GM19043 (cell line): ENCODE data around the gene EMSY.

ENCODE experiments used
- ATAC-seq: cut with Tn5 transposase; IDR thresholded peaks from one replicate; pipeline ENCODE4 v1.9.1; 2021; ENCODE audit warnings: low read depth; ENCODE audit not compliant: unreplicated experiment

The EMSY gene

GRCh38 chr11:76455931-76456330 is 11.1 kb downstream of the EMSY start:
- ATAC-seq = no peak

- ATAC-seq = no peak
Measured at GRCh38 chr11:76456571-76456970, 11.8 kb downstream of the EMSY start.

DNA sequence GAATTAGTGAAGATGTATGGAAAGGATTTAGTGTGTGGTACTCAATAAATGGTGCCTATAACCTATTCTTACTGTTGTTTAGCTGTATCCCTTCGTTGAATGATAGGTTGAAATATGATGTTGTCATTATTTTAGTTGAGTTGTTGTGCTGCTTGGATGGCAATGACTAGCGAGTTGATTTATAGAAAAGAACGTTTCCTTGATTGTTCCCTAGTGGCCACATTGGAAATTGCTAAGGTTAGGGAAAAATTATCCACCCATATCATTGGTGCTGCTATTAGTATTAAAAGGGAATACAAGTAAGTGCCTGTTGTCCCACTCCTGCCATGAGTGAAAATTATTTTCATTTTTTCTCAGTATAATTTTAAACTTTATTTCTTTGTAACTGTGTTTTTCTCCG is 14.5 kb downstream of the EMSY start:
- no peak for ATAC-seq

GRCh38 chr11:76459846-76460245 is 15.0 kb downstream of the EMSY start:
- no peak for ATAC-seq

DNA sequence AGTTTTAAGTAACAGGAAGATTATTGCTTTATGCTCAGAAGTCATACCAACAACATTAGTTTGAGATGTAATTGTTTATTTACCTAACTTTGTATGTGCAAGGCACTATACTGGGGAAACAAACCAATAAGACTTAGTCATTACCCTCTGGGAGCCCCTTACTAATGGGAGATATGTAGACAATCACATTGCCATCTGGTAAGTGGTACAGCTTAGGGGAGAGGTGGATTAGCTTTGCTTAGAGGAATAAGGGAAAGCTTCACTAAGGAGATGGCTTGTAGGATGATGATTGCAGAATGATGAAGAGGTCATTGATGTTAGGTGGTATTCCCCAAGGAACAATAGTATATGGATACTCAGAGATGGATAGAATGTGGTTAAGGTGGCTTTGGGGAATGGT is 17.5 kb downstream of the EMSY start:
- no peak for ATAC-seq

DNA sequence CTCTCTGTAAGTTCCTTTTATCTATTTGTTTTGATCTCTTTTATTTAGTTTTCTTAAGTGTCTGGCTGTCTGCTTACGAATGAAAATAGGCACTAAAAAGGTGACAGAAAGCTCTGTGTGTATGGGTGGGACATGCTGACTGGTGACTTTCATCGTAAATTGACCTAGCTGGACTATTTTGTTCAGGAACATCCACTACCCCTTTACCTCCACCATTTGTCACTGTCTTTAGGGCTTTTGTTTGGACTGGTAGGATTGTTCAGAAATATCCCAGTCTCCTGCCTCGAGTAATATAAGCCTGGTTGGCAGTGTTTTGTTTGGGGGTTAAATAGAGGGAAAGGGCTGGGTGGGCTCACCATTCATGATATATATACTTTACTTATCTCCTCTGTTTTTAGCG is 20.9 kb downstream of the EMSY start:
- ATAC-seq = no peak

- no peak for ATAC-seq
Measured at GRCh38 chr11:76466666-76467065, 21.8 kb downstream of the EMSY start.

DNA sequence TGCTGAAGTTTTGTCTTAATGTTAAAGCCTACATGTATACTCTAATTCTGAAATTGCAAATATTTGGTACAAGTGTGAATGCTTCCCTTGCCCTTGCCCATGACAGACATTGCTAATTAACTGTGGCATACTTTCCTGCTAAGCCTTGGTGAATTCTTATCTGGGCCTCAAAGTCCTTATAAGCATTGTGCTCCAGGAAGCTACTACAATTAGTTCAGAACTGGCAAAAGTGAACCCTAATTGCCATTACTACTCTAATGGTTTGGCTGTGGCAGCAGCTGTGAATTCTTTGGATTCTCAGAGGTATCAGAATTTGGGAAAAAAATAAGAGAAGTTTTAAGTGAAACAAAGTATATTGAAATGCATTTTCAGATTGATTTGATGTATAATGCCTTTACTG is 24.3 kb downstream of the EMSY start:
- no peak for ATAC-seq

GRCh38 chr11:76471382-76471781 is 26.6 kb downstream of the EMSY start:
- ATAC-seq = no peak

GRCh38 chr11:76480241-76480640 is 35.4 kb downstream of the EMSY start:
- ATAC-seq = no peak

GRCh38 chr11:76491644-76492043 is 46.8 kb downstream of the EMSY start:
- no peak for ATAC-seq

DNA sequence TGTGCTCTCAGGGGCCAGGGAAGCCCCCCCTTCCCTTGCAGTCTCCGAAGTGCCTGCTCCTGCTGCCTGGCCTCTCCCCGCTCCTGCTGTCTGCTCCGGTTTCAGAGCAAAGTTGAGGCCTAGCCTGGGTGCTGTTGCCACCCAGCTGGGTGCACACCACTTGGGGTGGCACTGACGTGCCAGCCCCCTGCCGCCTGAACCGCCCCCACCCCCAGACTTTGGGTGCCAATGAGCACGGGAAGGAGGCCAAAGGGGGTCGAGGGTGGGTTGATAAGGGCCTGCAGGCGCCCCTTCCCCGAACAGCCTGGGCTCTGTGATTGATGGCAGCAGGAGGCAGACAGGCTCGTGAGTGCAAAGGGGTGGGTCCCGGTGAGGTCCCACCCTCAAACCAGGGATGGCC is 48.2 kb downstream of the EMSY start:
- ATAC-seq = no peak

GRCh38 chr11:76493626-76494539 is 49.1 kb downstream of the EMSY start:
- ATAC-seq = no peak

- no peak for ATAC-seq
Measured at GRCh38 chr11:76495019-76495418, 50.2 kb downstream of the EMSY start.

DNA sequence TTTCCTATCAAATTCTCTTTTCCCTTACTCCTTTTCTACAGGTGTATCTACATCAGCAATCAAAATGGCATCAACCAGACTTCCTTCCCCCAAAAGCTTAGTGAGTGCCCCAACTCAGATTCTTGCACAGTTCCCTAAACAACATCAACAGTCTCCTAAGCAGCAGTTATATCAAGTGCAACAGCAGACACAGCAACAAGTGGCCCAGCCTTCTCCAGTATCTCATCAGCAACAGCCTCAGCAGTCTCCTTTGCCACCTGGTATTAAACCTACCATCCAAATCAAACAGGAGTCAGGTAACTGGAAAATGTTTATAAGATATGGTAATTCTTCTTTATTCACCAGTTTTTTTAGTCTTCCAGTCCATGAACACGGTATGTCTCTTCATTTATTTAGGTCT is 51.4 kb downstream of the EMSY start:
- ATAC-seq = no peak

- ATAC-seq = no peak
Measured at GRCh38 chr11:76501526-76502202, 56.8 kb downstream of the EMSY start.

GRCh38 chr11:76506833-76507232 is 62.0 kb downstream of the EMSY start:
- no peak for ATAC-seq

DNA sequence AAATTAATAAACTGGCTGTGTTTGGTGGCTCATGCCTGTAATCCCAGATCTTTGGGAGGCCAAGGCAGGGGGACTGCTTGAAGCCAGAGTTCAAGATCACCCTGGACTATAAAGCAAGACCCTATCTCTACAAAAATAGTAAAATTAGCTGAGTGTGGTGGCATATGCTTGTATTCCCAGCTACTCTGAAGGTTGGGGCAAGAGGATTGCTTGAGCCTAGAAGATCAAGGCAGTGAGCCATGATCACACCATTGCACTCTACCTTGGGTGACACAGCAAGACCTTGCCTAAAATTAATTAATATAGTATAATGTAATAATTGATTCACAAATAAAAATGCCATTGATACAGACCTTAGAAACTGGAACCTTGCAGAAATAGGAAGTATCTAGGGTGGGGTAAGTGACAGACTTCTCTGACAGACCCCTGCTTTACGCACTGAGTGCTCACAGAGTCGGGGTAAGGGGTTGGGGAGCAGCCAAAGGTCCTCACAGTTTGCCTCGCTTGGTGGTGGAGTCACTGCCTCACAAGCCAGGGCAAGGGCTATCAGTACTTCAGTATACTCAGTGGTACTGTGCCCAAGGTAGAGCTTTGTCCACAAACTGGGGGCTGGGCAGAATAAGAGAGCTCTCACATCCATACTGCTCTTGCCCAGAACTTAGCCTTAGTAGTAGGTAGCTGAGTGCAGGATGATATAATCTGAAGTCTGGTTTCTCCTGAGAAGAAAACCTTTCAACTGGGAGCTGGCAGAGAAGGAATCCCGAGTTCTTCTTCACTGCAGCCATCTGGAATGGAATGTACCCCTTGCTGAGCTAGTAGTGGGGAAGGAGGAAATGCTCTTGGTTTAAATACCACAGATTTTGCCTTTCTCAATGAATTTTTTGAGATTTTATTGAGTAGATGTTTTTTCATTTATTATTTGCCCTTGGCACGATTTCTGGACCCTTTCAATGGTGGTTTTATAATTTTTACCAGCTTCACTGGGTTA is 65.5 kb downstream of the EMSY start:
- no peak for ATAC-seq

GRCh38 chr11:76512851-76513653 is 68.2 kb downstream of the EMSY start:
- ATAC-seq = no peak

DNA sequence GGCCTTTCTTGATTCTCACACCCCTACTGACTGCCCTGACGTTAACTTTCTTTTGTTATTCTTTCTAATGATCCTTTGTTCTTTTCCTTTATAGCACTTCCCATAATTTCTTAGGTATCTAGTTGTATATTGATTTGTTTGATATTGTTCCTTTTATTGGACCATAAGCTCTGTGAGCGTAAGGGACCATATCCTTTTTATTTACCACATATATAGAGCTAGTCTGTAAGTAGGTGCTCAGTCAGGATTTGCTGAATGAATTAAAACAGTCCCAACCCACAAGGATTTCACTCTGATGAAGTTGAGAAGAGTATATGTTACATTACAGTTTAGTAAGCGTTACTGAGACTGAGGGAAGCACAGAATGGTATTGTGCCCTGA is 68.8 kb downstream of the EMSY start:
- no peak for ATAC-seq
